Activated T-helper 17 cell treated with anti-CD3 and anti-CD28 coated beads, Interleukin-2, amount 50 U/mL, for 72 hours (primary cell): Measurements from ENCODE around the gene ANTXR1. TPM values are rescaled to one million over a fixed set of nuclear protein-coding genes. Genes with fewer than 3 reads are reported as not detected.
A peak's percentile ranks its signal among the peaks of the same experiment; 100 is the strongest.

Source experiments
- ATAC-seq: fragments of 150-1000 bp; cut with Tn5 transposase; replicated peaks from 2 replicates; pipeline ENCODE4 v1.10.0; 2021; ENCODE audit warnings: mild to moderate bottlenecking, moderate library complexity
- H3K27ac Mint-ChIP-seq: one replicate; pipeline ENCODE4 v1.8.0; 2022; ENCODE audit warnings: mixed read lengths
- H3K27me3 Mint-ChIP-seq: one replicate; pipeline ENCODE4 v1.8.0; 2022; ENCODE audit warnings: mixed read lengths
- H3K36me3 Mint-ChIP-seq: one replicate; pipeline ENCODE4 v1.8.0; 2022; ENCODE audit warnings: low read depth, mild to moderate bottlenecking, mixed read lengths
- H3K4me1 Mint-ChIP-seq: one replicate; pipeline ENCODE4 v1.8.0; 2022; ENCODE audit warnings: mixed read lengths
- H3K4me3 Mint-ChIP-seq: one replicate; pipeline ENCODE4 v1.8.0; 2022; ENCODE audit warnings: mild to moderate bottlenecking, mixed read lengths
- H3K9me3 Mint-ChIP-seq: one replicate; pipeline ENCODE4 v1.8.0; 2022; ENCODE audit warnings: mixed read lengths
- total RNA-seq, 2 donors: library from RNA; stranded (reverse); gene quantifications; one replicate each; pipeline ENCODE4 v1.2.3, GENCODE V29; 2022

ANTXR1 gene
- total RNA-seq, 2 donors from 2014 or later = 0.11 TPM; not detected in 1

DNA sequence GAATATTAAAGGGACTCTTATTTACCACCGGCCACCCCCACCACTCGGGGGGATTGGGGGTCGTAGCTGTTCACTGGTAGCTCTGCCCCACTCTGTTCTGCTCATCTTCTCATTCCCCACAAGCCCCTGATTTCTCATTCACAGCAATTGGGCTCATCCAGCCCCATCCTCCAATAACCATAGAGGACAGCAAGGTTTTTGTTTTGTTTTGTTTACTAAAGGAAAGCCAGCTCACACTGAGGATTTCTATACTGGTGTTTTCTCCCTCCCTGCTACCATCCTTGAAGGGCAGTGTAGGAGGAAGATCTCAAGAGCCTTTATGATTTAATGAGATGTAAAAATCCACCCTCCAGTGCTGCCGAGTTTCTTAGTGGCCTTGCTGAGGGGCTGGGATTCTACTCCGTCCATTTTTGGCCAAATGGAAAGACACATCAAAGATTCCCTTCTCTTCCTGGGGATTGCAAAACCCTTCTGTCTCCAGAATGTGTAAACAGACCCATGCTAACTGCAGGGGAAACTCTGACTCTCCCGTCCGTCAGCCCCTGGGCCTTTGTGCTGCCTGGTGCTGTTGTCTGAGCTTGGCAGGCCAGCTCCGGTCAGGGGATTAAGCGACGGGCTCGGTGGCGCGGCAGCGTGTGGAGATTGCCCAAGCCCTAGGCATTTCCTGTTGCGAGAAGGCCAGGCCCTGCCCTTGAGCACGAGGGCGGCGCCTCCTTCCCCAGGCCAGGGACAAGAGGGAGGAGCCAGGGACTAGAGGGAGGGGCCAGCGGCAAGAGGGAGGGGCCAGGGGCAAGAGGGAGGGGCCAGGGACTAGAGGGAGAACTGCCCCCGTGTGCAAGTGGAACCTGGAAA is 165.0 kb downstream of the ANTXR1 start:
- Mint-ChIP-seq H3K36me3 (no peaks in the 10 kb centered on the region), H3K27me3 (peaks cover 45% of the 10 kb centered on the region), H3K9me3 (no peaks in the 10 kb centered on the region), H3K27ac (no peak overlapping the region), H3K4me1 (peaks cover 5% of the 10 kb centered on the region), H3K4me3 (peak overlapping the region; percentile 18)
- peak; percentile 53 for ATAC-seq

DNA sequence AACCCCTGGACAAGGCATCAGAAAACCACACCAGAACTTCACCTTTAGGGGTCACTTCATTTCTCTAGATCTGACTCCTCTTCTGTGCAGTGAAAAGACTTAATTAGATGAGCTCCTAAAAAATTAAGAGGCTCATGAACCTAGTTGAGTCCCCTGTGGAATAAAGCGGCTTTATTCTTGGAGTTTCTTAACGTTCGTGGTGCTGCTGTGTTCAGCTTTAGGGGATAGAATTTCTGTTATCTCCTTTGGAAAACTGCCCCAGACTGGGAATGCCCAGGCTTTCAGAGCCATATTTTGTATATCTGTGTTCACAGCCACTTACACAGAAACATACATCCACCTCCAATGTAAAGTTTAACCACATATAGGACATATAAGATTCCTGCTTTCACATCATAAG is 165.8 kb downstream of the ANTXR1 start:
- Mint-ChIP-seq H3K9me3 (no peaks in the 10 kb centered on the region), H3K4me1 (peaks cover 5% of the 10 kb centered on the region), H3K27ac (no peak overlapping the region), H3K36me3 (no peaks in the 10 kb centered on the region), H3K27me3 (peaks cover 44% of the 10 kb centered on the region), H3K4me3 (no peak overlapping the region)
- no peak for ATAC-seq

DNA sequence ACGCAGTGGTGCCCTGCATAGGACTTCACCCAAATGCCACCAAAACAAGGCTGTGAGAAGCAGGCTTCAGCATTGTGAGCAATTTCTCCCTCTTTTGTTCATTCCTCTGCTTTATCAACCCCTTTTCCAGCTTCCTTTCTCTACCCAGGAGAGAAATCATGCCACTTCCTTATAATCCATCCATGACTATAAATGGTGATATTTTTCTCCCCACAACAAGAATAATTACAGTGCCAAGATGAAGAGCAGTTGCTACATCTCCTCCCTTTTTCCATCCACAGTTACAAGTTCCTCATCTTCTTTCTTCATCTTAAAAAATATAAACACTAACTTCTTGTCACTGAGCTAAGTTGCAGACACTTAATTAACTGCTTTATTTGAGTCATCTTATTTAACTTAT is 167.2 kb downstream of the ANTXR1 start:
- Mint-ChIP-seq H3K36me3 (no peaks in the 10 kb centered on the region), H3K9me3 (no peaks in the 10 kb centered on the region), H3K4me1 (peaks cover 5% of the 10 kb centered on the region), H3K27ac (no peak overlapping the region), H3K4me3 (no peak overlapping the region), H3K27me3 (peaks cover 44% of the 10 kb centered on the region)
- ATAC-seq = no peak

GRCh38 chr2:69180974-69181373 is 168.0 kb downstream of the ANTXR1 start:
- Mint-ChIP-seq H3K36me3 (no peaks in the 10 kb centered on the region), H3K9me3 (no peaks in the 10 kb centered on the region), H3K27ac (no peak overlapping the region), H3K4me1 (peaks cover 5% of the 10 kb centered on the region), H3K27me3 (peaks cover 40% of the 10 kb centered on the region), H3K4me3 (no peak overlapping the region)
- no peak for ATAC-seq

DNA sequence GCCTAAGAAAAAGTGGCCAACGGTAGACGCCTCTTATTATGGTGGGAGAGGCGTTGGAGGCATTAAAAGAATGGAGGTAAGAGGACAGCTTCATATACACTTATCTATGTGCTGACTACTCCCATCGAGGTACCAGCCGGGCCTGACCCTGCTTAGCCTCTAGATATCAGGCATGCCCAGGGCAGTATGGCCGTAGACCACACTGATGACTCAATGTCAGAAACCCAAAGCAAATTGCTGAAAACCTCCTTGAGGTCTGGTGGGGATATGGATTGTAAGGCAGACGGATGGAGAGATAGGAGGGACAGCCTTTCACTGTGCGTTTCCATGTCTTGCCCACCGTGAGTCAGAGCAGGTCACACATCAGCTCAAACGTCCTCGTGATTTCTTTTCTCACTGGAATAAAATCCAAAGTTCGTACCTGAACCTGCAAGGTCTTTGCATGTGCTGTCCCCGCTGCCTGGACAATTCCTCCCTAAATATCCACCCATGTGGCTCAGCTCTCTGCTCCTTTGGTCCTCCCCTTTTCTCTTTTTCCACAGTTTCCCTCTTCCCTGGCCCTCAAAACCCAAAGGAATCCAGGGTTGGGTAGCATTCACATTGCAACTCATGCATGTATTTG is 168.9 kb downstream of the ANTXR1 start:
- ATAC-seq = no peak
- H3K27me3 Mint-ChIP-seq = peaks cover 42% of the 10 kb centered on the region
- no peaks in the 10 kb centered on the region for H3K36me3 Mint-ChIP-seq
- no peak overlapping the region for H3K4me3 Mint-ChIP-seq
- H3K27ac Mint-ChIP-seq = no peak overlapping the region
- no peaks in the 10 kb centered on the region for H3K9me3 Mint-ChIP-seq
- peaks cover 5% of the 10 kb centered on the region for H3K4me1 Mint-ChIP-seq

DNA sequence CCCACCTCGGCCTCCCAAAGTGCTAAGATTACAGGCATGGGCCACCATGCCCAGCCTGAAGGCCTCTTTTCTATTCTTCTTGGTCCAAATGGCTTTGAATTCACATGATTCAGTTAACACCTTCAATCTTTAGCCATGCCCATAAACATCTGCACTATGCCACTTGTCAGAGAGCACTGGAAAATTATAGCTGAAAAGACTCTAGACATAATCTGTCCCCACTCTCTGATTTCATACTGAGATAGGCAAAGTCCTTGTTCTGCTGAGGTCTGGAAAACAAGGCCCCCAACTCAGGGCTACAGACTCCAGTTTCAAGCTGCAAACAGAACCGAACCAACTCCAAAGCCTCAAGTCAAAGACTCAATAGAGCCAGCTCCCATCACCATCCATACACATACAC is 170.7 kb downstream of the ANTXR1 start:
- Mint-ChIP-seq H3K4me3 (no peak overlapping the region), H3K27me3 (peaks cover 42% of the 10 kb centered on the region), H3K36me3 (no peaks in the 10 kb centered on the region), H3K9me3 (no peaks in the 10 kb centered on the region), H3K4me1 (no peaks in the 10 kb centered on the region), H3K27ac (no peak overlapping the region)
- ATAC-seq = no peak

GRCh38 chr2:69184224-69184623 is 171.2 kb downstream of the ANTXR1 start:
- Mint-ChIP-seq H3K4me3 (no peak overlapping the region), H3K27me3 (peaks cover 46% of the 10 kb centered on the region), H3K36me3 (no peaks in the 10 kb centered on the region), H3K4me1 (no peaks in the 10 kb centered on the region), H3K27ac (no peak overlapping the region), H3K9me3 (no peaks in the 10 kb centered on the region)
- no peak for ATAC-seq

GRCh38 chr2:69185807-69186206 is 172.8 kb downstream of the ANTXR1 start:
- ATAC-seq = no peak
- Mint-ChIP-seq H3K9me3 (no peaks in the 10 kb centered on the region), H3K36me3 (no peaks in the 10 kb centered on the region), H3K27ac (no peak overlapping the region), H3K27me3 (peaks cover 45% of the 10 kb centered on the region), H3K4me3 (no peak overlapping the region), H3K4me1 (no peaks in the 10 kb centered on the region)

GRCh38 chr2:69186614-69187013 is 173.6 kb downstream of the ANTXR1 start:
- Mint-ChIP-seq H3K4me1 (no peaks in the 10 kb centered on the region), H3K36me3 (no peaks in the 10 kb centered on the region), H3K4me3 (no peak overlapping the region), H3K9me3 (no peaks in the 10 kb centered on the region), H3K27me3 (peaks cover 46% of the 10 kb centered on the region), H3K27ac (no peak overlapping the region)
- ATAC-seq = no peak

- H3K27me3 Mint-ChIP-seq = peaks cover 50% of the 10 kb centered on the region
- no peaks in the 10 kb centered on the region for H3K9me3 Mint-ChIP-seq
- no peaks in the 10 kb centered on the region for H3K4me1 Mint-ChIP-seq
- no peak for ATAC-seq
- H3K27ac Mint-ChIP-seq = no peak overlapping the region
- no peak overlapping the region for H3K4me3 Mint-ChIP-seq
- no peaks in the 10 kb centered on the region for H3K36me3 Mint-ChIP-seq
Observed at GRCh38 chr2:69188182-69188900, 175.4 kb downstream of the ANTXR1 start.

GRCh38 chr2:69190743-69191404 is 177.9 kb downstream of the ANTXR1 start:
- Mint-ChIP-seq H3K36me3 (no peaks in the 10 kb centered on the region), H3K27me3 (peaks cover 44% of the 10 kb centered on the region), H3K4me3 (no peak overlapping the region), H3K27ac (no peak overlapping the region), H3K4me1 (no peaks in the 10 kb centered on the region), H3K9me3 (no peaks in the 10 kb centered on the region)
- no peak for ATAC-seq

GRCh38 chr2:69191634-69192033 is 178.7 kb downstream of the ANTXR1 start:
- Mint-ChIP-seq H3K4me1 (no peaks in the 10 kb centered on the region), H3K4me3 (no peak overlapping the region), H3K27me3 (peaks cover 38% of the 10 kb centered on the region), H3K27ac (no peak overlapping the region), H3K36me3 (no peaks in the 10 kb centered on the region), H3K9me3 (no peaks in the 10 kb centered on the region)
- ATAC-seq = no peak

DNA sequence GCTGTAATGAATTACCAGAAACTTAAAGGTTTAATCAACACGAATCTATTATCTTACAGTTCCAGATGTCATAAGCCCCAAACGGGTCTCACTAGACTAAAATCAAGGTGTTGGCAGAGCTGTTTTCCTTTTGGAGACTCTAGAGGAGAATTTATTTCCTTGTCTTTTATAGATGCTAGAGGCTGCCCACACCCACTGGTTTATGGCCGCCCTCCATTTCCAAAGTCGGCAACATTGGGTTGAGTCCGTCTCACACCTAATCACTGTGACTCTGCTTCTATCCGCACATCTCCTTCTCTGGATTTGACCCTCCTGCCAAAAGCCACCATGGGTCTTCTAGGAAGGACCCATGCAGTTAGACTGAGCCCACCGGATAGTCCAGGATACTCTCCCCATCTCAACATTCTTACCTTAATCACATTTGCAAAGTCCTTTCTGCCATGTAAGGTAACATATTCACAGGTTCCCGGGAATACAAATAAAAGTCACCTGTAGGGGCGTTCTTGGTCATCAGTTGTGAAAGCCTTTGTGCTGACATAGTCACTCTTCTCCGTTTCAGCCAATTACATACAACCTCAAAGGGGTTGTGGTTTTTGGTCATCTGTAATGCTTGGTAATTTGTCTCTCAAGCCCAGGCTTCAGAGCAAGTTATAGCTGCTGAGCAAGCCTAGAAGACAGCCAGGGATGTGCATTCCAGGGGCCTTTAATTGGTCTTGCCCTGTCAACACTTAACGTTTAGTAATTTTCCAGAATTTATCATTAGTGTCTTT is 179.4 kb downstream of the ANTXR1 start:
- H3K36me3 Mint-ChIP-seq = no peaks in the 10 kb centered on the region
- H3K4me1 Mint-ChIP-seq = no peaks in the 10 kb centered on the region
- no peak overlapping the region for H3K27ac Mint-ChIP-seq
- H3K9me3 Mint-ChIP-seq = no peaks in the 10 kb centered on the region
- no peak overlapping the region for H3K4me3 Mint-ChIP-seq
- no peak for ATAC-seq
- peaks cover 34% of the 10 kb centered on the region for H3K27me3 Mint-ChIP-seq

DNA sequence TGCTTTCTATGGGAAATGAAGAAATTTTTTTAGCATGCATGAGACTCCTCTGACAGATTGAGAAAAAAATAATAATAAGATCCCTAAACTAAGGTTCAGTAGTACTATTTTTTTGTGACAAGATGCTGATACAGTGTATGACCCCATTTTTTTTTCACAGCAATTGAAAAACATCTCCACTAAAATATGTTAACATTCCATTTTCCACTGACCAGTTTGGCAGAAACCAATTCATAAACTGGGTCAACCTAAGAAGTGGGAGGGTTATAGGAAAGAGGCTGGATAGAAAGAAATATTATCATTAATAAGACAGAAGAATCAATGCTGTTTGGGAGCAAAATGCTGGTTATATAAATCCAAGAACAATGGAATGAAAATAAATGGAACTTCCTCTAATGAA is 182.7 kb downstream of the ANTXR1 start:
- no peak overlapping the region for H3K27ac Mint-ChIP-seq

More for the DNA sequence above, 182.7 kb downstream of the ANTXR1 start:
- H3K4me1 Mint-ChIP-seq = no peaks in the 10 kb centered on the region
- H3K4me3 Mint-ChIP-seq = no peak overlapping the region
- peaks cover 18% of the 10 kb centered on the region for H3K27me3 Mint-ChIP-seq
- no peaks in the 10 kb centered on the region for H3K36me3 Mint-ChIP-seq
- no peak for ATAC-seq
- no peaks in the 10 kb centered on the region for H3K9me3 Mint-ChIP-seq
